Measurements from ENCODE around the gene TTF1.
A peak's percentile ranks its signal among the peaks of the same experiment; 100 is the strongest.

TTF1 gene, protein sequence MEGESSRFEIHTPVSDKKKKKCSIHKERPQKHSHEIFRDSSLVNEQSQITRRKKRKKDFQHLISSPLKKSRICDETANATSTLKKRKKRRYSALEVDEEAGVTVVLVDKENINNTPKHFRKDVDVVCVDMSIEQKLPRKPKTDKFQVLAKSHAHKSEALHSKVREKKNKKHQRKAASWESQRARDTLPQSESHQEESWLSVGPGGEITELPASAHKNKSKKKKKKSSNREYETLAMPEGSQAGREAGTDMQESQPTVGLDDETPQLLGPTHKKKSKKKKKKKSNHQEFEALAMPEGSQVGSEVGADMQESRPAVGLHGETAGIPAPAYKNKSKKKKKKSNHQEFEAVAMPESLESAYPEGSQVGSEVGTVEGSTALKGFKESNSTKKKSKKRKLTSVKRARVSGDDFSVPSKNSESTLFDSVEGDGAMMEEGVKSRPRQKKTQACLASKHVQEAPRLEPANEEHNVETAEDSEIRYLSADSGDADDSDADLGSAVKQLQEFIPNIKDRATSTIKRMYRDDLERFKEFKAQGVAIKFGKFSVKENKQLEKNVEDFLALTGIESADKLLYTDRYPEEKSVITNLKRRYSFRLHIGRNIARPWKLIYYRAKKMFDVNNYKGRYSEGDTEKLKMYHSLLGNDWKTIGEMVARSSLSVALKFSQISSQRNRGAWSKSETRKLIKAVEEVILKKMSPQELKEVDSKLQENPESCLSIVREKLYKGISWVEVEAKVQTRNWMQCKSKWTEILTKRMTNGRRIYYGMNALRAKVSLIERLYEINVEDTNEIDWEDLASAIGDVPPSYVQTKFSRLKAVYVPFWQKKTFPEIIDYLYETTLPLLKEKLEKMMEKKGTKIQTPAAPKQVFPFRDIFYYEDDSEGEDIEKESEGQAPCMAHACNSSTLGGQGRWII

DNA sequence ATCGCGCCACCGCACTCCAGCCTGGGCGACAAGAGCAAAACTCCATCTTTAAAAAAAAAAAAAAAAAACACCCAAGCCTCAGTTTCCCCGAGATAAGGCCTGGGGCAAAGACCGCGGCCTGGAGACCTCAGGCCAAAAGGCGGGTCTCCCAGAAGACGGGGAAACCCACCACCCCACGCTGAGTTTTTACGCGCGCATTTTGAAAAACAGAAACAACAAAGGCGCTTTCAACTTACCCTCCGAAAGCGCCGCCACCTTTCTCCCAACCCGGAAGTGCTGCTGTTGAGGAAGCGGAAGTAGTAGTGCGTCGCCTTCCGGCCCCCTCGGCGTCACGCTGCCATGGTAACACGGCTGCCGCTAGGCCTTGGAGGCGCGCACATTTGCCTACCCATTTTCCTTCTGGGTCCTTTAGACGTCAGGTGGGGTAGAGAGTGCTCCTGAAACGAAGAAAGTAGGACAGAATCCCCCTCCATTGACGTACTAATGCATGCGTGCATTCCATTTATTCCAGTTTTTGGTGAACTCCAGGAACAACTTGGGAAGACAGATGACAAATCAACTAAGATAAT lies at the start of gene TTF1:
TTF1 (minus strand) TSS at position 287 of the 569 bp plus-strand sequence. CDS start 4,019 bp downstream, outside the sequence.
- DNase-seq = peak; percentile 86

DNA sequence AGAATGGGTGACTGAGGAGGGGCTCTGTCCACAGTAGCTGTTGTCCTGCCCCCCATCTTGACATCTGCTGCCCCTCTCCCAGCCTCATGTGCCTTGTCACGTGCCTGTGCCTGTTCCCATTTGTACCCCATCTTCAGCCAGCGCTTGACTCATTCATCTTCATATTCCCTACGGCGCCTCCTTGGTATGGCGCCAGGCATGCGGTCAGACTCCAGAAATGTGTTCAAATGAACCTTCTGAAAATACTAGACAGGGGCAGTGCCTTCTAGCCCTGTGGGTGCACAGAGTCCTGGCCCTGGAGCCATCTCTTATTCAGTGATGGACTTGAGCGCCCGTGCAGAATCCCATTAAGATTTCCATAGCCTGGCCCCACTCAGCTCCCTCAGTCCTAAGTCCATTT lies 49.6 kb upstream of the TTF1 start:
- no peak for DNase-seq

DNA sequence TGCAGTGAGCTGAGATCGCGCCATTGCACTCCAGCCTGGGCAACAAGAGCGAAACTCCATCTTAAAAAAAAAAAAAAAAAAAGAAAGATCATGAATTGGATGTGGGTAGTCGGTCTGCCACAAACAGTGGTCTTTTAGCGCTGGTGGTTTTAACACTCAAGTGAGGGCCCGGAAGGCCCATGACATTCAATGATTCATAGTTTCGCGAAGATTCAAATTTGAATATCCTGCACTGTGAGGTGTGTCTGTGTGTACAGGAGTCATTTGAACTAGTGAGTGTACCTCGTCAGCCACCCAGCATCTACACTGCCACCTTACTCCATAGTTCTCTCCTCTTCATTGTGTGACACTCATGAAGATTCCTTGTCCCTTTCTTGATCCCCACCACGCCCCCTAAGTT lies 44.6 kb upstream of the TTF1 start:
- no peak for DNase-seq

DNA sequence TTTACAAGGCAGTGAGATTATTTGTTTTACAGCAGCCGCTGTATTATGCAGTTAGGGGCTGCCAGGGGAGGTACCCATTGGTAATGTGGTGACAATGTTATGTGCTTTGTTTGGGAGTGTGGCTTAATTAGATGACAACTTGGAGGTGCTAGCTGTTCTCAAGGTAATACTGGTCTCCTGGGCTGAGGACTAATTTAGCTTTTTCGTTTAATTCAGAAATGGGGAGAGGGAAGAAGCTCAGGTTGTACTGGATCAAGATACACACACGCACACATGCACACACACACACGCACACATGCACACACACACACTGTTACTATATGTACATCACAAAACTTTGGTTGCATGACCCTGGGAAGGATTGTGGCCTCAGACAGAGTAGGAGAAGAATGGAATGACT lies 41.3 kb upstream of the TTF1 start:
- no peak for DNase-seq

DNA sequence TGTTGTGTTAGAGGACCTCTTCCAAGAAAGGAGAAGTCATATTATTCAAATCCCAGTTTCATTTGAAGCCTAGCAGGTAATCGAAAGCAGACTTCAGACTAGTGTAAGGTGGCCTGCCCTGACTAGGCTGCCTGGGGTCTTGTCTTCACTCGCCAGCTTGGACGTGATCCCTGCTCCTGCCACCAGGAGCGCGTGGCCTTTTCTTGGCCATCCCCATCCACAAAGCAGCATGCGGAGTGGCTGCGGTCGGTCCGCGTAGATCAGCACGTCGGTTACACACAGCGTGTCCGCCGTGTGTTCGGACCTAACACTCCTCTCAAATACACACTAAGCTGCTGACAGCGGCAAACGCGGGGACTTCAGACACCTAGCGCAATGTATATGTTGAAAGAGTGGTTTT lies 40.7 kb upstream of the TTF1 start:
- no peak for DNase-seq

DNA sequence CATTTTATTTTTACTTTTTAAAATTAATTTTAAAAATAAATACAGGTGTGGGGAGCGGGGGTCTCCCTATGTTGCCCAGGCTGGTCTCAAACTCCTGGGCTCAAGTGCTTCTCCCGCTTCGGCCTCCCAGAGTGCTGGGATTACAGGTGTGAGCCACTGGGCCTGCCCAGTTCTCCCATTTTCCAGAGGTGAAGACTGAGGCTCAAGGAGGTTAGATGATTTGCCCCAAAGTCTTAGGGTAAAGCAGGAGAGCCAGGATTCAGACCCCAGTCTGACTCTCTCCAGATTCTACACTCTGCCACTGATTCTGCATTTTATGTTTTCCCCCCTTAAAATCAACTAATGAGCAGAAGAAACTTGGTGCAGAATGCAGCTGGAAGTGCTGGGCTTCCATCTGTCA lies 40.2 kb upstream of the TTF1 start:
- DNase-seq = no peak

DNA sequence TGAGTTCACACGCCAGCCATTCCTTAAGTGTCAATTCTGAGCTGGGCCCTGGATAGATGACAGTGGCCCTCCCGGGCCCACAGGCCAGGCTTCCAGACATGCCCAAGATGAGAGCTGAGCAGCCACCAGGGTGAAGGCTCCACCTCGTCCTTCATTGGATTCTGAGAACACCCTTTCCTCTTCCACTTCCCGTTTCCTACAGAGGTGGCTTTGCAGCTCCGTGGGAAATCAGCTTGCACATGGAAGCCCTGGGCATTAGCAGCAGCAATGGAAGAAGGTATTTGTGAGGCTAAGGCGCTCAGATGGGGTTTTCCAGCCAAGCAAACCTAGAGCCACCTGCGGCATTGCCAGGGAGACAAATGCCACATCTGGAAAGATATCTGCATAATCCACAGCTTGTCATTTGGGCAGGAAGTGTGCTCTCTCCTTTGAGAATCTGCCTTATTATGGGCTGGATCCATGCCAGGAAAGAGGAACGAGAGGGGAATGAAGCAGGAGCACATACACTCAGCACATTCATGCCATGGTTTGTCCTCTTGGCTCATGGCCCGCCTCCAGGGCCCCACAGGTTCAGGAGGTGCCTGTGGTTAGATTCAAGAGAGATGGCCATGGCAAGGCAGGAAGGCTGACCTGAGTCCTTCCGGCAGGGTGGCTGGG lies 37.4 kb upstream of the TTF1 start:
- DNase-seq = no peak

DNA sequence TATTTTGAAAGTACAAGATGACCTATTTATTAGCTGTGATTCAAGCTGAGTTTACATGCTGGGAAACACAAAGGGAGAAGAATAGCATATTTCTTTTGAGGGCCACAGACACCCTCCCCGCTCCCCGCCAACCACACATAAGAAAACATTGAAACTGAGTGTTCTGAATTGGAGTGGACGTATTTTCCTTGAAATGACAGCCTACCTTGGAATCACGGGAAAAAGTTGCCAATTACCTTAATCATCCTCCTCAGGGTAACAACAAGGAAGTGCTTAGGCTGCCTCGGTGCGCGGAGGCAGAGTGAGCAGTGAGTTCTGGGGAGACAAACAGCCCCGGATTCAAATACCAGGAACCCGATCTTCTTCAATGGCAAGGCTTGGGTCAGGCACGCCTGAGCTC lies 34.8 kb upstream of the TTF1 start:
- no peak for DNase-seq

DNA sequence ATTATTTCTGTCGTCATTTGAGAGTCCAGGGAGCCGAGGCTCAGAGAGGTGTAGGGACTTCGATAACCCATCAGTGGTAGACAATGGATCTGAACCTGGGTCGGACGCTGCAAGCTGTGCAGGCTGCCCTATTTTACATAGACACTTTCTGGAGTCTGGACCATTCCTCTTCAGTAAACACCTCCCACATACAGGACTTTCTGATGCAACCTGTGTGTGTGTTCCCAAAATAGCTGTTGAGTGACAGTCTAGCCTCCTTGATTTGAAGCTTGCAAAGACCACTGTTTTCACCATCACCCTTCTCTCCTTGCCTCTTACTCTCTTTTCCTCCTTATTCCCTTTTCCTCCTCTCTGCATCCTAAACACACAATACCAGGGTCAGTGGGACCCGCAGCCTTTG lies 34.1 kb upstream of the TTF1 start:
- DNase-seq = no peak

DNA sequence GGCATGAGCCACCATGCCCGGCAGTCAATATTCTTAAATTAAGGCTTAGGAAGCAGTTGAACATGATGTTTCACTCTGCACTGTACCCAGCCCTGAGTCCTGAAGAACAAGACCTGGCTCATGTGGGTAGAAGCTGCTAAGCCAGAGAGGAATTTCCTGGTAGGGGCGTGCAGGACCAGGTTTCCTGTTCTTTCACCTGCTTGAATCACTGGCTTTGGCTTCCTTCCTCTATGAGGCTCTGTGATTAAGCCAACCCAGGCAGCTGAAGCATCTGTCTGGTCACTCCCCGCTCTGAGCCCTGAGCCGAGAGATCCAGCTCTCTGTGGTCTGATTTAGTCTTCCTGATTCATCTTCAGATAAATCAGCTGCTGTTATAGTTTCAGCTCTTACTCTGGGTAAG lies 32.5 kb upstream of the TTF1 start:
- DNase-seq = no peak

DNA sequence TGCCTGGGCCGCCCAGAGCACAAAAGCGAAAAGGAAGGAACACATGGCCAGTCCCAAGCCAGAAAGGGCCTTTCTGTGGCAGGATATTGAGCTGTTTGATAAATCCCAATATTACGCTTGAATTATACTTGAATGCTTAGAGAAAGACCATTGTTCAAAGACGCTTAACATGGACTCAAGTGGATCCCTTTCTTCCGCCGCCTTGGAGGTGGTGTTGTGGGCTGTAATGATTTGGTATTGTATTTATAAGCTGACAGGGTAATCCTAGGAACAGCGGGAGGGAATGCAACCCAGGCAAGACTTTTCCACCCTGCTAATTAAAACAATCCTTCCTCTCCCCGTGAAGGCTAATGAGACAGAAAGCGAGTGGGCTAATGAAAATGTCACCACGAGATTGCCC lies 28.2 kb upstream of the TTF1 start:
- DNase-seq = no peak

DNA sequence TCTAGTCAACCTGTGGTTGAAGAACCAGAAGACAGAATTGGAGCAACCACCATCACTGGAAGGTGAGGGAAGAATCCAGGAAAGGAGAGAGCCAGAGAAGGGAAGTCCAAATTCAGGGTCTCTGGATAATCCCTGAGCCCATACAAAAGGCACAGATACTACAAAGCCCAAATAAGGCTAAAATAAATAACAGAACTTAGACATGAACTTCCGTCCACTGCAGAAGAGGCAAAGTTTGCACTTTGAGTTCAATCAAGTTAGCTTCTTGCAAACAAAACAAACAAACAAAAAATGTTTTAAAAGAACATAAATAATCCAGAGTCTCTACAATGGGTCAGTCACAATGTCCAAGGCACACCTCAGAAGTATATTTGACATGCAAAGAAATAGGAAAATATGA lies 24.4 kb upstream of the TTF1 start:
- DNase-seq = no peak

DNA sequence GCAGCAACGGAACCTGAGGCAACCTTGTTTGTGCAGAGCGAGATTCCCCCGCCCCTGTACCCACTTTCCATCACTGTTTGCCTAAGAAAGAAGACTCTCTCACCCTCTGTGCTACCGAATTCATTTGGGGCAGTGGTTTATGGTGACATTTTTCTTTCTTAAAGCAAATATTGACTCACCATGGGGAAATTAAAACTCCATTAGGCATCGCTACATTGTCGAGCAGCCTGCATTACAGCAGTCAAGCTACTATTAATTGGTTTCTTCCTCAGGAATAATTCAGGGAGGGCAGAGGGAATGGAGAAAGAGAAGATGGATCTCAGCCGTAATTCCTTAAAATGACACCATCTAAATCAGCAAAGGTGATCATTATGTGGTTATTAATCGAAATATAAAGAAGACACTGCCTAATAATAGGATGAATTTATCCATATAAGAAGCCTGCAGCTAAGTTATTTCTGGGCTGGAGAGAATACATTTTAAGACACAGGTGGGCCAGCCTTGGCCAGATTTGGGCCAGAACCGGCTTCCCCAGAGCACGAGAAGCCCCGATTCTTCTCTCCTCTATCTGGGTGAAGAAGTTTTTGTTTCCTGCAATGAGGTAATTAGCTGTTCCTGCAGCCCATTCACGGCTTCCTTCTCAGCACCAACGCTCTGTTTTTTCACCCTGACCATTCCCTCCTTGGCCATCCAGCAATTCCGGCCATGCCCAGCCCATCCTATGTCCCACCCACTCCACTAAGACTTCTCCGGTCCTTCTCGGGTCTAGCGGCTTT lies 20.2 kb upstream of the TTF1 start:
- DNase-seq = no peak

DNA sequence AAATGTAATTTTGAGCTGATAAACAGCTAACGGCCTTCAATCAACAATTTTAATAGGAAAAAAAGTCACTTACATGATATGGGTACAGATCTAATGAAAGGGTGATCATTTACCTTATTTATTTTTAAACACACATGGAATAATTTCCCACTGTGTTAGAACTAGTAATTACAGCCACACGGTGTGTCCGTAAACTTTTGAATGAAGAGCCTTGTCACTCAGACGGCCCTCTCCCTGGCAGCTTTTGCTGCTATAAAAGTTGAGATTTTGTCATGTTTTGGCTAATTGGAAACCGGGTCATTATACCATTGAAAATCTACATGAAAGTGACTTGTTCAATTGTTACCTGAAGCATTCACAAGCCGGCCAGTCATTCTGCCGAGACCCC lies 19.0 kb upstream of the TTF1 start:
- DNase-seq = no peak

DNA sequence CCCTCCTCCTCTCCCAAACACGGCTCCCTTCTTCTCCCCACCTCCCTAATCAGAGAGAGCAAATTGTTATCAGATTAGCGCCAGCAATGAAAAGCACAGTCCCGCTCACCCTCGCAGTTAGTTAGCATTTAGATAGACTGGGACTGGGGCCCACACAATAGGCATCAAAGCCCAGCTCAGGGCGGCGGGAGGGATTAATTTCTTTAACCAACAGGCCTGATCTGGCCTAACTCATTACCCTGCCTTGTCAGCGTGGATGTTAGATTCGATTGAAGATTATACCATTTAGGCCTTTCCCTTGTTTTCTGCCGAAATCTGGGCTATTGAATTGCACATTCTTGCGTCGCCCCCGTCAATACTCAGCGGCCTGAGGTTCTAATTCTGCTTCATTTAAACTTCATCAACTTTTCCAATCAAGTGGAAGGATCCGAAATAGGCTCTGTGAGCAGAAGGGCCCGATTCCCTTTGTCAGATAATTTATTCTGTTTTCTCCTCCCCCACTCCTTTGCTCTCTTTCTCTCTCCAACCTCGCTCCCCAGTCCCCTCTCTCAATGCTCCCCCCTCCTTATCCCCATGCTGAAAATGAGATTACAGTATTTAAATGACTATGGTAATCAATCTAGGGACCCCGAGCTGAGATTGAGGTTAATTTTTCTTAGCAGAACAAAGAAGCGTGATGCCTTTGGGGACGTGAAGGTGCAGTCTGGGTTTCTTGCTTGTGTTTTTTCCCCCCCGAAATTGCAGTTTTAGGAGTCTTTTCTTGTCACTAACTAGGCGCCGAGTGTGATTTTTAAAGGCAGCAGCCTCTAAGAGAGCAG lies 18.4 kb upstream of the TTF1 start:
- DNase-seq = no peak

DNA sequence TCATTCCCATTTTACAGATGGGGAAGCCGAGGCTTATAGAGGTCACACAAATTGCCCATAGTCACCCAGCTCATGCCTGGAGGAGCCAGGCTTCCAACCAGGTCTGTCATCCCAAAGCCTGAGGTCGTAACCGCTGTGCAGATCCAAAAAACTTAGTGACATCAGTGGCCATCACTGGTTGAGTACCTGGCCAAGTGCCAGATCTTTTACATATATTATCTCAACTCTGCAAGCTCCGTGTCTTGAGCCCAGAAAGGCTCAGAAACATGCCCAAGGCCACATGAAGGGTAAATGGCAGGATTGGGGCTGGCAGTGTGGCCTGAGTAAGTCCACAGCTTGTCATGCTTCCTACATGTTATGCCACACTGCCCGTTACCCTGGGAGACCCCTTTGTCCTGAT lies 16.9 kb upstream of the TTF1 start:
- no peak for DNase-seq

DNA sequence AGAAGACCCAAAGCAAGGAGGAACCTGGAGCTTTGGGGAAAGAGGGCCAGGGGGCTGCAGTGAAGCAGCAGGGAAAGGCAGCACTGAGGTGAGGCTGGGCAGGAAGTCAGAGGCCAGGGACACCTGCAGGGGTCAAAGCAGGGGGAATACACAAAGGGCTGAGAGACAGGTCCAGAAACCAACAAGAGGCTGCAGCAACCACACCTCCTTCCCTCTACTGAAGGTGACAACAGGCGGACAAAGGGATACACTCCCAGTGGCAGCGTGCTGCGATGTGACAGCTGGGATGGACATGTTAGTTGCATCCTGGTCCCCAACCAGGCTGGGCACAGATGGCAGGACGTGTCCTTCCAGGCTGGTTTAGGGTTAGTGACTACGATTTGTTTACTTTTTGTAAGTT lies 15.9 kb upstream of the TTF1 start:
- DNase-seq = no peak

DNA sequence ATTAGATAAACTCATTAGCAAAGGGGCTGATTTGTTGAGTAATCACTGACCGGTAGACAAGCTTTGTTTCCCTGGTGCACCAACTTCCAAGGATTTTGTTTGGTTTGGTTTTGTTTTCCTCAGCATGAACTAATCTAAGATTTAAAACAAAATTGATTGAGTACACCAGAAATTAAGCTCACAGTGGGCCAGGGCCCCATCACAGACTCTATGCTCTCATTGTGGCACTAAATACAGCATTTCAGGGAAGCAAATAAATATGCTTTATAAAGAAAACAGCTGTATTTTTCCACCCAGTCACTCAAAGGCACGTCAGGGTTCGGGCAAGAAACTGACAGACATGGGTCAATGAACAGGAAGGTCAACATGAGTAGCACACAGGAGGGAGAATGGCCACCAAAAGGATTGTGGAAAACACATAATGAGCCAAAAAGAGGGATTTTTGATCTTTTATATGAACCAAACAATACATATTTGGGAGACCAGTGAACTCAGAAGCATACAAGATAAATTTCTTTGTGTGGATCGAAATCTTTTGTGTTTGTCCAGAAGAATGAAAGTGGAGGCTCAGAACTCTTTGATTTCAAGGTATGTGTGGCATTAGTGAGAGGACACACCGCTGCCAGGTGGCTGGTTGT lies 12.2 kb upstream of the TTF1 start:
- DNase-seq = no peak

DNA sequence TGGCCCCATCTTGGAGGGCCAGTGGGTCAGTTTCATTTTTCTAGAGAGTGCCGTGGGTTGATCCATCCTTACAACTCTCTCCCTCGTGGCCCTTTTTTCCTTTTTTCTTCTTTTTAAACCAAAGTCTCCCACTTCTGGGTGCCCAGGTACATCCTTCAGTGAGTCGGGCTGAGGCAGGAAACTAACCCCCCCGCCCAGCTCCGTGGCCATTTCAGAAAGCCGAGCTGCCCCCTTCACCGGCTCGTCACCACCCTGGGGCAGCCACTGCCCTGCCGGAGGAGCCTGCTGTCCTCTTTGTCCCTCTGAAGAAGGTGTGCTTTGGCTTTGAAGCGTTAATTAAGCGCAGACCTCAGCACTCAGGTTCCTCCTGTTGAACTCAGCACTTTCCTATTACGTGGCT lies 8.5 kb upstream of the TTF1 start:
- DNase-seq = no peak

DNA sequence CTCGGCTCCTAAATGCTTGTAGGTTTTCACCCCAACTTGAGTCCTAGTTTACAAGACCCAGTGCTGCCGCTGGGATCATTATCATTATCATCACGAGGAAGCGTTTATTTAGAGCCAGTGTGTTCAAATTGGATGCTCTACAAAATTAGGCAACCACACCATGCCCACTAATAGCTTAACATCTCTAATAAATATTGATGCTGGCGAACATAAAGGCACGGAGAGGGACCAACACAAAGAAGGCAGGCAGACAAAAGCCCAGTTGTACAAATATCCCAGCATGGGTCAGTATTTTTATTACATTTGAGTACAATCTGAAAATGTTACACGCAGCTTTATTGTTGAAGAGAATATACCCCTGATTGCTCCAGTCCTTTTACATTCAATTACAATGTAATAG lies 8.1 kb upstream of the TTF1 start:
- DNase-seq = no peak

DNA sequence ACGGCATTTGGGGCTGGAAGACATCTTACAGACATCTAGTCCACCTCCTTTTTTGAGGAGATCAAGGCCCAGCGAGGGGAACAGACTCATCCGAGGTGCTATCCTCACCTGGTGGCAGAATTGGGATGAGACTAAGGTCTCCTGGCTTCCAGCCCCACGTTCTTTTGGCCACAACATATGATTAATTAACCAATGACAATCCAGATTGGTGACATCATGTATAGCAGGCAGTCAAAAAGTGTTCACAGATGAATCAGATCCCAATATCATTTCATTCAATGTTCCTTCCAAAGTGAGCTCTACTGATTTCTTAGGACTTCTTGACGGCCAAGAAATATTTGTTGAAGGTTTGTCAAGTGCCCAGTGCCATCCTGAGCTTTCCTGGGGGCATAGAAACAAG lies 7.3 kb upstream of the TTF1 start:
- no peak for DNase-seq
